GM19395 (cell line): ENCODE results near the gene MEI1.

Experiments
- ATAC-seq: cut with Tn5 transposase; IDR thresholded peaks from one replicate; pipeline ENCODE4 v1.9.1; 2021; ENCODE audit warnings: mild to moderate bottlenecking, moderate library complexity; ENCODE audit not compliant: unreplicated experiment

The MEI1 gene

GRCh38 chr22:41838842-41839618, 139.7 kb downstream of the MEI1 start:
- no peak for ATAC-seq

GRCh38 chr22:41840216-41840615, 140.9 kb downstream of the MEI1 start:
- ATAC-seq, result no peak

DNA sequence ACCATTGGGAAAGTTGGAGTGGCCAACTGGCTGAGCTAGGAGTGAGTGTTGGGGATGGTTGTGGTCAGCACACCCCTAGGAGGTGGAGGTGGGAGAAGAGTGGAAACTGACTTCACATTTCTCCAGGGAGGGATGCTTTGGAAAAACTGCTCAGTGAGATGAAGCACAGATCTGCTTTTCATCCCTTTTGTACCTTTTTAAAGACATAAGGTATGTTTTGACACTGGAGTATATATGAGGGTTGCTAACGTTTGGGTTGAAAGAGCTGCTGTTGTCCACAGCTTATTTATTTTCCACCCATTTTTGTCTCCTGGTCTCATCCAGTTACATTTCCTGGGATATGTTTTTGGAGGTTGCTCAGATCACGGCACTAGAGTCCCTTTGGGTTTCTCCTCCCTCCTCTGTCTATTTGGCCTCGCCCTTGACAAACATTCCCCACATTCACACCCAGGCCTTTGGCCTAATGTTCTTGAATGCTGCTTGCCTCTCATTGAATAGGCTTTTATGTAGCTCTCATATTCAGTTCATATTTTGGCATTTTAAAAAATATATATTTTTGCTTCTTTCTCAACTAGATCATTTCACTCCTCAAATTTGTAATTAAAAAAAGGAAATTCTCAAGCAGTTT, 141.9 kb downstream of the MEI1 start:
- no peak for ATAC-seq

GRCh38 chr22:41842996-41843970, 144.0 kb downstream of the MEI1 start:
- ATAC-seq, result no peak

DNA sequence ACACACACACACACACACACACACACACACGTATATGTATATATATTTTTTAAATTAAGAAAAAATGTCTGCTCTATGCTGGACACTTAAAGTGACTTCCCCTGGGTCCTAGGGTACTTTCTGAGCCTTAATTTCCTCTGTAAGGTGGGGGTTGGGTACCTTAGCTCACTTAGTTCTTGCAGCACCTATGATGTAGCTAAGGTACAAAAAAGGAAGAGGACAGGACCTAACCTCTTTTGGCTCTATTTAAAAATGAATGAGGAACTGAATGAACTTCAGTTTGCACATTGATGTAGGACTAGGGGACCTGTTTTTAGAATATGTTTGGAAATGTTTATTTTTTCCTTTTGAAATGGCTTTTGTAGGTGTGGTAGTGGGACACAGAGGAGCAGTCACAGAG, 144.7 kb downstream of the MEI1 start:
- ATAC-seq, result no peak

DNA sequence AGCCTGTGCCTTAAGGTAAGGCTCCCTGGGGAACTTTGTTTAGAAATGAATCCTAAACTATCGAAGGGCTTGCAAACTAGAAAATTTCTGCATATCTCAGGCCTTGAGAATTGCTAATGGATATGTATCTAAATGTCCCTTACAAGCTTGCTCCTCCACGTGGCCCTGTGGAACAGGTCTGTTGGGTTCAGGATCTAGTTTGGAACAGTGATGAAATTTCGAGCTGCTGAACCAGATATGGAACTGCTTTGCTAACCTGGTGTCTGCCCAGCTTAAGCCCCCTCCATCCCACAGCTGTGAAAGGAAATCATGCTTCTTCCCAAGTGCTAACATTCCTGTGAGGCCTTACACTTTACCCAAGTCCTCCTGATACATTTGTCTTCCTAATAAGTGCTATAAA, 145.2 kb downstream of the MEI1 start:
- no peak for ATAC-seq

DNA sequence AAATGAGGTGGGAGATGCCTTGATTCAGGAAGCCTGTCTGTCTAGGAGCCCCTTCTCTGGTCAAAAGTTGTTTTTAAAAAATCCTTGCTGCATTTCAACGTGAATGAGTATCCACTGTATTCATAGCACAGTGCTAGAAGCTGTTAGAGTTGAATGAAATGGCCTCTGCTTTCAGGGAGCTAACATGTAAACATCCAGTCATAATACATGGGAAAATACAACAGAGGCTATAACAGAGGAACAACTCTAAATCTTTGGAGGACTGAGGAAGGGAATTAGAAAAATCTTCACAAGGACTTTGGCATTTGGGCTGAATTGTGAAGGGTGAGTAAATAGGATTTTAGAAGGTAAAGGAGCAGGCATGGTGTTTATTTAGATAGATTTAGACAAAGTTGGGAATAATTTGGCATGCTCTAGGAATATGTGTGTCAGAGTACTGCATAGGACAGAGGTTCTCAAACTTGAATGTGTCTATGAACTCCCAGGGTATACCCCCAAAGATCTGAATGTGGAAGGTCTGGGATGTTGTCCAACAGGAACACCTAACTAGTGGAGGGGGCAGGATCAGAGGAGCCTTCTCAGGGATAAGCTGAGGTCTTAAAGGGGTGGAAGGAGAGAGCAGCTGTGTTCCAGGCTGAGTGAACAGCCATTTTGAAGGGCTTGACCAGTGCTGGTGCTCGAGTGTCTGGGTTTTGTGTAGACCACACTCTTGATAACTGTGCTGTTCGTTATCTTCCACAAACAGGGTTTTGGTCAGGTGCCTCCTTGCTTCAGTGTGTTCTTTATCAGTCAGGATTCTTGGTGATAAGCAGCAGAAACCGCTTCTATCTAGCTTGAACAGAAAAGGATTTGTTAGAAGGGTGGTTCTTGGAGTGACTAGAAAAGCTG, 146.3 kb downstream of the MEI1 start:
- ATAC-seq, result no peak

- no peak for ATAC-seq
These were observed 147.1 kb downstream of the MEI1 start for GRCh38 chr22:41846268-41846987.

- ATAC-seq, result no peak
These were observed 148.0 kb downstream of the MEI1 start for GRCh38 chr22:41847300-41847699.

DNA sequence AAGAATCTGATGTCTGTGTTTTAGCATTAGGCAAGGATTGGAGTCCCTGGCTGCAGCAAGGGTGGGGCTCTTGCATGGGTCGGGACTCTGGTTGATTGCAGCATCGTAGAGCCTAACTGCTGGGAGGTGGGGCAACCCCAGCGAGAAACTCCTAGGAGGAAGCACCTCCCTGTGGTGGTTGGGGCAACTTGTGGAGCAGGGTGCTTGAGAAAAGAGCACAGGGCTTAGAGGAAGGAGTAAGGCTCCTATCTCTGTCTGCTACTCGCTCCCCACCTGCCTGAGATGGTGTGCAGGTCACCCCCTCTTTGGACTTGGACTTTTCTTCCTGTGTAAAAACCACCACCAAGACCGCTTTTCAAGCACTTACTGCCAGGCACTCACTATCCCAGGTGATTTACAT, 149.2 kb downstream of the MEI1 start:
- ATAC-seq, result no peak
